Renal cortical epithelial cell (primary cell): ENCODE results near the gene GPR63. TPM values are rescaled to one million over a fixed set of nuclear protein-coding genes. Genes with fewer than 3 reads are reported as not detected.

Experiments
- DNase-seq: peaks from one replicate; pipeline ENCODE4 v3.0.0-alpha.2; 2011; ENCODE audit warnings: low read depth
- total RNA-seq: library from RNA; depleted of rRNA; stranded (reverse); fragments of >200 nt; gene quantifications from 2 replicates; pipeline ENCODE4 v1.2.3, GENCODE V29; 2014

Gene GPR63
- total RNA-seq, 1 donor from 2014 or later = 1.2 TPM

DNA sequence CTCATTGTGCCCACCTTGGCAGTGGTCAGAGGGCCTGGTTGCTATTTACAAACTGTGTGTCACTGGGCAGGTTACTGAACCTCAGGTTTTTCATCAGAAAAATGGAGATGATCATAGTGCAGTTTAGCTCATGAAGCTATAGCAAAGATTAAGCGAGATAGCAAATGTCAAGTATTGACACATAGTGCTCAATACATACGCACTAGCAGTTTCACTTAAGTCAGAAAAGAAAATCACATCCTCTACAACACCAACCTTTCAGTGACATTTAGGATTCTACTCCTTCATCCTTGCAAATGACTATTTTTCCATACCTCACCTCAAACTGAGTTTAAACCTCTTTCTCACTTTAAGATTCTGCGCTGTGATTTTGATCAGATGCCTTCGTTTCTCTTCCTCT is 16.2 kb downstream of the GPR63 start:
- no peak for DNase-seq

DNA sequence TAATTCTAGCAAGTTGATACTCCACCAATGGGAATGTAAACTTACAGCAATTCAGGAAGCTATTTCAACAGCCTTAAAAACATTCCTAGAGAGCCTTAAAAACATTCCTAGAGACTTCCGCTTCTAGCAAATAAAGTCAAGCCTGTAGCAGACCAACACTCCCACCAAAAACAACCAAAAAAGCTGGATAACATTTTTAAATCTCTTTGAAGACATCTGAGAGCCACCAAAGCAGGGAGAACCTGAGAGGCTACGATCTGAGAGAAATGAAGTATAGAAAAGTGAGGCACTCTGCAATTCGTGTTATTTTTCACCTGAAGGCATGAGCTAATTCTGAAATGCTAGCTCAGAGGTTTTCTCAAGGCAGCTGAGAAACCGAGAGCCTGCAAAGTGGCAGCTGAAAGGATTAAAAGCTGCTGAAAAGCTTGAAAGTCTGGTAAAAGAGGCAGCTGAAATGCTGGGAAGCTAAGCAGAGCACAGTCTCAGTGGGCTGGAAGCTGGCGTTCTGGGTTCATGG is 20.9 kb downstream of the GPR63 start:
- peak; percentile 25 for DNase-seq

DNA sequence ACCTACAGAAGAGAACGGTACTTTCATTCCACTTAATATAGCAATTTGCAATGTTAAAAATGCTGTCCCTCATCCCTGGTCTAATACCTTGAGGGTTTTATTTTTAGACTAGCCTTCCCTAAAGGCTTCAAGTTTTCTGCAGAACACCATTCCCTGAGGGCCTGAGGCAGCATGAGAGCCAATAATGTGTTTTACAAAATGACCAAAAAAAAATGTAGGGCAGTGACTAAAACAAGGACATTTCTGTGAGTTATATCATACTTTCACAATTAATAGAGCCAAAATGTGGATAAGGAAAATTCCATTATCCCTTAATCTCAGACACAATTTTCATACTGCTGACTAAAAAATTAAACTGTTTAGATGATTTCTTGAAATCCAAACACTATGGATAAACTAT is 22.7 kb downstream of the GPR63 start:
- no peak for DNase-seq

DNA sequence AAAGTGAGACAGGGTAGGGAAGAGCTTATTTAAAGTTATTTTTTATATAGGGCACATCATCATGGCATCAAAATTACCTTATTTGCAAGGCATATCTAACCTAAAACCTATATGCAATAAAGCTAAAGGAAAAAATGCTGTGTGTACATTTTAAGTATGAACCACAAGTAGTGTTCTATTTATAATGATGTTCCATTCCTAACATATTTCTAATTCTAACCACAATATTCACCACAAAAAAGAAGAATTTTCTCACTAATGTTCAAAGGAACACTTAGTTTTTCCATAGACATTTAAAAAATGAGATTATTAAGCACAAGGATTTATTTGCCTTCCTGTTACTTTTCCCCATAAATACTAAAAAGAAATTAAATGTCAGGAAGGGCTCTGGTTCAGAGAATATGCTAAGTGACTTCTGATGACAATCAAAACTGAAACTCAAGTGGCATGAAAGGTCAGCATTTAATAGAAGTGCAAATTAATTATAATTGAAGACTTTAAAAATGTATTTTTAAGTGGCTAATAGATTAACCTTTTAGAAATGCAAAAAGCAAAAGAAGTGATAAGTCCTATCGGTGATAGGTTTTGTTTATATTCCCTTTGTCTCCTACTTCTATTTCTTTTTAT is 25.1 kb downstream of the GPR63 start:
- DNase-seq = no peak

DNA sequence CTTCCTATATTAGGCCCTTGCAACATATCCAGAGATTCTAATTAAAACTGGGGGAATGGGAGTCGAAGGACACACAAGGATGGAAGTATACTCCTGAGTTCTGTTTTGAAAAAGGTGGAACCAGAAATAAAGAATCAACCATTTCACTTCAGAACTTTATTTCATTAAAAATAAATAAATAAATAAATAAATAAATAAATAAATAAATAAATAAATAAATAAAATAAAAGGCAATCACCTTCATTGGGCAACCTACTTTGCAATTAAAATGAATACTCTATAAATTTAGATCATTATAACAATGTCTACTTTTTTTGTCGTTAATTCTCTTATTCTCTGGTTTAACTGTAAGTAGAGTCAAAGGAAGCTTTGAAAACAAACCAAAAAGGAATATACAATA is 25.6 kb downstream of the GPR63 start:
- no peak for DNase-seq

DNA sequence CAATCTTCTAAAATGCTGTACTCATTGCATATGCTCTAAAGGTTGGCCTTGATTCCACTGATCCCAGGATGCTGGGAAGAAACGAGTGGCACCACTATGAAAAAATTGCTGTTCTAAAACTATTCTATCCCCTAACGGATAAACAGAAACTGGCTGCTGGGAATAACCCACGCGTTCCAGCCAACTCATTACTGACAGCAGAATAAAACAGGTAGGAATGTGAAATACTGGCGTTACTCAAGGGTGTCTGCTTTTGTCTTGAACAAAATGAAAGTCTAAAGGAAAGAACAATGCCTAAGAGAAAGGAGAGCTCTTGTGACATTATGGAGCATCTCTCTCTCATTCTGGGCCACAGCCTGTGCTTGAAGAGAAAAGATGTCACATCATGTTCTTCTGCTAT is 26.1 kb downstream of the GPR63 start:
- no peak for DNase-seq

DNA sequence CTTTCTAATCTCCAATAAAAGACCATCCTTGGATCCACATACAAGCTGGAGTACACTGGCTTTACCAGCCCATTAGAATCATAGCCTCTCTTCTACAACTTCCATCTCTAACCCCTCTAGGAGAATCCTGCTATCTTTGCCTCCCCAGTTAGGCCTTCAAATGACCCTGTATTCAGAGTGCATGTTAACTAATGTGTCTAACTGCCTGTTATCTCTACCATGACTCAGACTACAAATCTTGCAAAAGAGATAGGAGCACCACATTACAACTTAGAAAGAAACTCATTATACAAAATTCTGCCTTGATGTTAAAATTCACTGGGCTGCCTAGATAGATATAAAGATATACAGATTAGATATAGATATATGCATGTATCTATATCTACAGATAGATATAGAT is 28.2 kb downstream of the GPR63 start:
- no peak for DNase-seq

DNA sequence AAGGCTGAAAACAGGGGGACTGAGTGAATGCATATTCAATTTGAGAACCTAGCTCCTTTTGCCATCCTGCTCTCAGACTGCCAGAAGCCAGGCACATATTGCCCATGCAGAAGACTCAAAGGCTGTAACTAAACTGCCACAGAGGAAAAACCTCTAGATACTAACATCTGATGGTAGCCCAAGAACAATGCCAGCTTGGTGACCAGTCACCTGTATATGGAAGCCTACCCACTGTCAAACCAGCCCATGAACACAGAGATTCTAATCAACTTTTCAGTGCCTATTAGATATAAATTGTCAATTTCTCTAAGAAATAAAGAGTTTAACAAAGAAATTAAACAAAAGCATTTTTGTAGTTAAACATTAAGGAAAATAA is 34.2 kb downstream of the GPR63 start:
- no peak for DNase-seq

DNA sequence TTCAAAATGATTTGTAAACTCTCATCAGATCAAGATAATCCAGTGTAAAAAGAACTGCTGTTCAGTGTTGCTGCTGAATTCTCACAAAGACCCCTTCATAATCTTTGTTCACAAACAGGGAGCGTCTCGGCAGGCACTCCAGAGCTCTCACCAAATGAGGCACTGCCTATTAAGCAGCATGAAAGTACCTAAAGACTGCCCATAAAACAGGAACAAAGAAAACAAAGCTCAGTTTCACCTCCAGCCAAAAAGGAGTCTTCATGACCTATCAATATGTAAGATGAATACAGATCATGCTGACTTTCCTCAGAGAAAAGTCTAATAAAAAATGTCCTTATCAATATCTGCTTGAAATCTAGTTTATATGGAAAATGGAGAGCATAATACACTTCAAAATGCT is 41.8 kb downstream of the GPR63 start:
- DNase-seq = no peak

DNA sequence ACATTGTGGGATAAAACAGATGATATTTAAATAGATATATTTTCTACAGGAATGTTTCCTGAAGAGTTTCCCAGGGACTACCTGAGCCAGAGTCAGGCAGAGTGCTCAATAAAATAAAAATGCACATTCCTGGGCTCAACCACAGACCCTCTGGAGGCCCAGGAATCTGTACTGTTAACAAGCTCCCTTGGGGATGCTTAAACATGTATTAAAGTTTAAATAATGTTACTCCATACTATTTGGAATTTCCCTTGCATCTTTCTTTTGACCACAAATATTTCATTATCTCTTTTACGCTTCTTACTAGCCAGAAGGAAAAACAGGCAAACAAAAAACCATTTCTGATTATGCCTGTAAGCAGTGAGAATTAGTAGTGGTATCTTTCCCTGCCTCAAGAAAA is 42.3 kb downstream of the GPR63 start:
- no peak for DNase-seq

DNA sequence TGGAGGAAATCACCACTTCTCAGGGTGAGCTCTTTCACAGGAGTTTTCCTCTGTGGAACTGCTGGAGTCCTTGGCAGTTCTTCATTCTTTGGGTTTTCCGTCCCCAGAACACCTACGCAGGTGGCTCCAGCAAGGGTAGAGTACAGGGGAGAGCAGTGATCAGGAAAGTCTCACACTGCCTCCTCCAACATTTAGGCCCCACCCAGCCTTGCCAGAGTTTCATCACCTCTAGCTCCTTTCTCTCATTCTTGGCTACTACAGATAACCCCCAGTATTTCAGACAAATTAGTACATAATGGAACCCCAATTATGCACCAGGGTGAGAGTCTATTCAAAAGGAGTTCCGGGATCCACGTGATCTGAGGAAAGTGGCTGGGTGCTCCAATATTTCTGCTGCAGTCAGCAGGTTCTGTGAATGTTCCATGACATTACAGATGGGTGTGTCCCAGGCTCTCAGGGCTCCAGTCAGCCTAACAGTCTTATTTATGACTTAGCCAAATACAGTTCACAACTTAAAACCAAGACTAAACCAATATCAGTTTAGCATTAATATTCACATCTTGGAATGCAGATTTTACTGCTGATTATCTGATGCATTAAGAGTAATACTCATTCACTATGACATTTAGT is 44.6 kb downstream of the GPR63 start:
- no peak for DNase-seq

DNA sequence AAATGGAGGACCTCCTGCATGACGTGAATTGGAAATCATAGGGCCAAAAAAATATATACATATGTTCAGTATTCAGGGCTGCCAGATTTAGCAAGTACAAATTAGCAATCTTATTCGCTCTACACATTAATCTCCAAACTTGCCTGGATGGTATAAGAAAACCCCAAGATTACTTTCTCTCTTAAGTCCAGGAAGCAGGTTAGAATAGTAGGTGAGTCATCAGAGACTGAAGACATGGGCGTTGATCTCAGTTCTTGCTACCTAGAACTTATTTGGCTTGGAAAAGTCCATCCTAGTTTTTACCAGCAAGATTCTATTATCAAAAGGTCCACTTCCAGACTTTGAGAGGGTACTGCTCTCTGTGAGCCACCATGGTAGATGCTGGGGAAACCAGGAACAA is 47.4 kb downstream of the GPR63 start:
- peak; percentile 8 for DNase-seq

DNA sequence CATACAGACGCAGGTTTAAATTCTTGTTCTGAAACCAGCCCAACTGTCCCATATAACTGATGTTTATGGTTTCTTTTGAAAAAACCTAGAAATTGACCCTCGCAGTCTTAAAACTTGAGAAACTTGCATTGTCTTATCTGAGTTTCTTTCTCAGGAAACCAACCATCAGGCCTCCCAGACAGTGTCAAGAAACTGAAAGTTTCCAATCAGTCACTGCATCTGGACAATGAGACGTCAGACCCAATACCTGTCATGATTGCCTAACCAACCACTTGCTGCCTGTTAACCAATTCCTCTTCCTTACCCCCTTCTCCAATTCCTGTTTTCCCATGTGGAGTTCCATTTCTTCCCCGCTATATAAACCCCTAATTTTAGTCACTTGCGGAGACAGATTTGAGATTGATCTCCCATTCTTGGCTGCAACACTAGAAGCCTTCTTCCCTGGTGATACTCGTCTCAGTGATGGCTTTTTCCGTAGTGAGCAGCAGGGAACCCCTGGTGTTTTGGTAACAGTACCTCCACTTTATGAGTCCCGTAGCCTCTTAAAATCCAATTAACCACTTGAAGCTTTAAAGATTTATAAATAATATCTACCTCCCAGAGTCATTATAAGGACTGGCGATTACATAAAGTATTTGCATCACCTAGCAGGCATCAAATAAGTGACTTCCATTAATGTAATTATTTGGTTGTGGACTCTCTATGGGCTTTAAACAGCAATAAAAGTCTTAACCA is 49.3 kb downstream of the GPR63 start:
- DNase-seq = no peak

DNA sequence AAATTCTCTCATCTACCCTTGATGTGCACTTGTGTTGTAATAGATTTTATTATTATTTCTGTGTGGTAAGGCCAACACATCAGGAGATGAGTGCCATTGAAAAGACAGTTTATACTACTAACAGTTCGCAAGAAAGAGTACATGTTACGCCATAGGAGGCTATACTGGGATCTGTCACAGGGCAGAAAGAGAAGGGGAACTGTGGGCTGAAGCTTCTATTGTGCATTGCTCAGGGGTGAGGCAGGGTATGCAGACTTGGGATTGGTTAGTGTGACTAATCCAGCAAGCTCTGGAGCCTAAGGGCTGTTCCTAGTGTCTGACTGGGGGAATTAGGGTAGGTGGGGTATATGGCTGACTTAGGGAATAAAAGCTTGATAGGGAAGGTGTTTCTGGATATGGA is 50.9 kb downstream of the GPR63 start:
- DNase-seq = no peak

DNA sequence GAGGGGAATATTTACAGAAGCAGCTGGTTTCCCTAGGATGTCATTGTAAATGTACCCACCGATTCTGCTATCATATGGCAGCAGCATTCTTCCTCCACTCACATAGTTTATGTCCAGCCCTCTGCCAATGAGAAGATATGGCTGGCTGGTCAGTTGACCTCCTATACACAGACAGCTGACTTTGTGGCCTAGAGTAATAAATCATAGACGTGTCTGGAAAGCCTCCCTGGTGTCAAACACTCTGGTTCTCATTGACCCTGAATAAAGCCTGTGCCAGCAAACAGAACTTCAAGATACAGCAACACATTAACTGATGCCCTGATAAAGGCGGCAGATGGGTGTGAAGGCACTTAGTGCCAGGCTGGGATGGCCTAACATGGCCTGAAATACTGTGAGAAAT is 52.6 kb downstream of the GPR63 start:
- DNase-seq = no peak

DNA sequence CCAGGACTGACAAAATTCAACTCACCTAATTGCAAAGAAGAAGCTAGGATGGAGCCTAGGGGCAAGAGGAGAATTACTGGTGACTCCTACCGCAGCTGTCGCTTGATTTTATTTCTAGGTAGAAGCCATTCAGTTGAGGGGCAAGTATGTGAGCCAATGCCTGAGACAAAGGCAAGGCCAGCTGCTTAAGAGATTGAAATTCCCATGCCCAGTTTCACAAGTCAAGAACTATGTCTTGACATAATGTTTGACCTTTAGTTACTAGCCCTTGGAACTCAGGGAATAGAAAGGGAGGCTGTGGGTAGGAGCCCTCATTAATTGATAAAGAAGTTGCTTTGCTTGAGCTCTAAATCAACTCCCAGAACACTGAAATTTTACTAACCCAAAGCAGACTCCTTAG is 54.0 kb downstream of the GPR63 start:
- no peak for DNase-seq

DNA sequence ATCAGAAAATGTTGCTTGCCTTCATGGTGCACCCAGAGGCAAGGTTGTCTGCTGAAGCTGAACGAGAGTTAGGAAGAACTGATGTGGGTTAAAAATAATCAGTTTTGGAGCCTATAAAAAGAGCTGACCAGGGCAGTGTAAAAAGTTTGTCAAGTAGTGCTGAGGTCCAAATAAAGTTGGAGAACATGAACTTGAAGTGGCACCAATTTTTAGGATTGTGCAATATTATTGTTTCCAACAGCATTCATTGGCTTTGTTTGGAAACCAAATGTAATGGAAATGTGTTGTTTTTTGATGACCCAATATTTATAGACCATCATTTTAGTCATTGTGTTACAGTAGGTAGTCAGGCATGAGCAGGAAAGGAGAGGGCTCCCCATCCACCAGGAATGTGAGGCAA is 55.7 kb downstream of the GPR63 start:
- DNase-seq = no peak

DNA sequence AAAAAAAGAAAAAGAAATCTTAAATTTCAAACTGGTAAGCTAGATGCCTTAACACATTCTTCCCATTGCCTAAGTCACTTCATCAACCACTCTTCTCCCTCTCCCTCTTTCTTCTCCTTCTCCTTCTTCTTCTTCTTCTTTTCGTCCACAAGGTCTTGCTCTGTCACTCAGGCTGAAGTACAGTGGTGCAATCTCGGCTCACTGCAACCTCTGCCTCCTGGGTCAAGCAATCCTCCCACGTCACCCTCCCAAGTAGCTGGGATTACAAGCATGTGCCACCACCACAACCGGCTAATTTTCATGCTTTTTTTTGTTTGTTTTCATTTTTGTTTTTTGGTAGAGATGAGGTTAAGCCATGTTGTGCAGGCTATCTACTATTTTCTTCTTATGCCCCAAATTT is 60.2 kb downstream of the GPR63 start:
- DNase-seq = no peak

DNA sequence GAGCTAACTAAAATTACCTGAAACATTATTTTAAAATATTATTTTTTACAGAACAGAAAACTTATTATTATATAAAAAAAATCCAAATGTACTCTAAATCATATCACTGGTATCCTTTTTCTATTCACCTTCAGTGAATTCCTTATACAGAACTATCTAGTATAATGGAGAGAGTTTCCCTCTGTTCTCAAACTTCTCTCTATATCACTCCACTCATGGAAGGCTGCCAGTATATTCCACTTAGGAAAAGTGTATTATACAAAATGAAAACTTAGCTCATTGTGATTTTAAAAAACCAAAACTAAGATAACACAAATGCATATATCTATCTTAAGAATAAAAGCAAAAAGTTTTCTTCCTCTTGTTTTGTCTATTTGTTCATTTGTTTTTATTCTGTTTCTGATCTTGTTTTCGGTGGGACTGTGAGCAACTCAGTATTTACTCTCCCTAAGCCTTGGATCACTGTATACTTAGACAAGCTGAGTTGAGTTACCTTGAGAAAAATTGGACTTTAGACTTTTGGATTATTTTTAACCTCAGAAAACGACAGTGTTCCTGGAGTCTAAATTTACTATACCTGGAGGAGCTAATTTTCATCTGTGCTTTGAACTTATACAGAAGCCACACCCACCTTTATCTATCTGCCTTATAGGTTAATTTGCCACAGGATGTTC is 61.4 kb downstream of the GPR63 start:
- DNase-seq = no peak

DNA sequence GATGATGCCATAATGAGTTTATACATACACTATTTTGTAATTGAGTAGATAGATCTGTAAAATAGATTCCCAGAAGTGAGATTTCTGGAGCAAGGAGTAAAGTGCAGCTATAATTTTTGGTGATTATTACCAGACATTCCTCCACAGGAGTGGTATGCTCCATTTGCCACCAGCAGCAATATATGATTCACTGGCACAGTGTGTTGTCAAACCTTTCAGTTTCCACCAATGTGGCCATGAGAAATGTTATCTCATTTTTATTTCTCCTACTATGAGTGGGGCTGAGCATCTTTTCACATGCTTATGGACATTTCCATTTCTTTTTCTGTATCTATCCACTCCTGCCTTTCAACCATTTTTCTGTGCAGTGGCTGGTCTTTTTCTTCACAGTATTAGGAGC is 70.5 kb downstream of the GPR63 start:
- no peak for DNase-seq

DNA sequence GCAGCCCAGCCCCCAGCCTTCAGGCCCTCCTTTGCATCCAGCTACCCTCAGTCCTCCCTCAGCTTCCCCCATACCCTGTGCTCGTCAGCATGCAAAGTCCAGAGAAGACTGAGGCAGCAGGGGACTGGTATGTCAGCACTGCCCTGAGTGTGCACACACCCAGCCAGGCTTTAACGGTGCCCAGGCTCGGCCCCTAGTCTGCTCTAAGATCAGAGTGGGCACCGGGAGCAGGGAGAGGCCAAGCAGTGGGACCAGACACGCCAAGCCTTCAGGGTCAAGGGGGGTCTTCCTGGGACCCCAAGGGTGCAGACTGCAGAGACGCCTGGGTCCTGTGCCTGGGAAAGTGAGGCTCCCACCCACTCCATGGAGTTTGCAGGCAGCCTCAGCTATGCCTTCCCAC is 74.7 kb downstream of the GPR63 start:
- DNase-seq = no peak

DNA sequence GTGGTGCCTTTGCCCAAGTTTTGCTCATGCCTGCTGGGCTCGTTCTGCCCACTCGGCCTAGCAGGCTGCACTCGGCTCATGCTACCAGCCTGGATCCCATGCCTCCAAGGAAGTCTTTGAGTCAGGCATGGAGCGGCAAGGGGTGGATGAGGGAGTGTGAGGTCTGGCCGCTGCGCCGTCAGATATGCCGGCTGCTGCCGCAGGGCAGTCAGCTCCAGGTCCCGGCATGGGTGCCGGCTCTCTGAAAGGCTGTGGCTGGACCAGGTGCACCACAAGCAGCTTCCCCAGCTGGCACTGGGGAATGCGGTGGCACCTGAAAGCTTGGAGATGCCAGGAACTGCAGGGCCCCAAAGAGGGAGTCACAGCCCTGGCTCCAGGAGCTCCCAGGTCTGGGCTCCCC is 75.5 kb downstream of the GPR63 start:
- no peak for DNase-seq
